IPS DF 4.7 (cell line): ENCODE results near the gene FAM168B.

ENCODE experiments used
- DNase-seq: peaks from one replicate; pipeline ENCODE4 v3.0.0-alpha.2; 2013; ENCODE audit warnings: low spot score; ENCODE audit errors: extremely low read depth

The FAM168B gene

DNA sequence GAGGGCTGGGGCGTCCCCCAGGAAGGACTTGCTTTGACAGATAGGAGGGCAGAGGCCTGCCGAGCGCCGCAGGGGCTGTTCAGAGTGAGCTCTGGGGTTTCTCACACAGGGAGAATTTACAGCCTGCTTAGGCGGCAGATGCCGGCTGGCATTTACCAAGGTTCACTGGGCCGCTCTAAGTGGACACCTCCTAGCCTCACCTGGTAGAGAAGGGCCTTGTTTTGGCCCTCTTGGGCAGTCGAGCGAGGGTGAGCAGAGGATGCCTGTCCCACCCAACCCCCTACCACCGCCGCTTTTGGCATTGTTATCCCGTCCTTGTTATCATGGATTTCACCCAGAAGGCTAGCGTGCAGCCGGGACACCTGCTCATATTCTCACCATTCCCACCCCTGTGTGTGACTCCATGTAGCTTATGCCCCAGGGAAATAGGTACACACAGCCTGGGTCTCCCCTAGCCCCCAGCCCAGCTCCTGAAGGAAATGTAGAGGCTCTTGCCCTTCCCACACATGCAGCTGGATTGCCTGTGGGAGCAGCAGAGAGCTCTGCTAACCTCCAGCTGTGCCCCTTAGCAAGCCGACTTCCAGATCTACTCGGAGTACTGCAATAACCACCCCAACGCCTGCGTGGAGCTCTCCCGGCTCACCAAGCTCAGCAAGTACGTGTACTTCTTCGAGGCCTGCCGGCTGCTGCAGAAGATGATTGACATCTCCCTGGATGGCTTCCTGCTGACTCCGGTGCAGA lies 52.4 kb downstream of the FAM168B start:
- no peak for DNase-seq

DNA sequence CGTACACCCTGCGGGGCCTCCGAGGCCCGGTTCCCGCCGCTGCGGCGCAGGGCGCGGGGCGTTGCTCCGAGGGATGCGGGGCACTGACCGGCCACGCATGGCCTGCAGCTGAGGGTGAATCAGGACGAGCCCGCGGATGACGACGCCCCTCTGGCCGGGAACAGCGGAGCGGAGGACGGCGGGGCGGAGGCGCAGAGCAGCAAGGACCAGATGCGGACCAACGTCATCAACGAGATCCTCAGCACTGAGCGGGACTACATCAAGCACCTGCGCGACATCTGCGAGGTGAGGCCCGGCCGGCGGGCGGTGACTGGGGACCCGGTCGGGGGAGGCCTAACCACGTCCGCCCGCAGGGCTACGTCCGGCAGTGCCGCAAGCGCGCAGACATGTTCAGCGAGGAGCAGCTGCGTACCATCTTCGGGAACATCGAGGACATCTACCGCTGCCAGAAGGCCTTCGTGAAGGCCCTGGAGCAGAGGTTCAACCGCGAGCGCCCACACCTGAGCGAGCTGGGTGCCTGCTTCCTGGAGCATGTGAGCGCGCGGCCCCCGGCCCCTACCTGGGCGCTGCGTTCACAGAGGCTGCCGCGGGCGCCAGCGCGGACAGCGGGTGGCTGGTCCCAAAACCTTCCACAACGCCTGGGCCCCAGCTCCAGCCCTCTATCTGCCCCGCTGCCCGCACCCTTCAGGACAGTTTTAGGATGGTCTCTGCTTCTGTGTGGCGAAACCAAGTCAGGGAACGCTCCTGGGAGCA lies 53.2 kb downstream of the FAM168B start:
- no peak for DNase-seq

DNA sequence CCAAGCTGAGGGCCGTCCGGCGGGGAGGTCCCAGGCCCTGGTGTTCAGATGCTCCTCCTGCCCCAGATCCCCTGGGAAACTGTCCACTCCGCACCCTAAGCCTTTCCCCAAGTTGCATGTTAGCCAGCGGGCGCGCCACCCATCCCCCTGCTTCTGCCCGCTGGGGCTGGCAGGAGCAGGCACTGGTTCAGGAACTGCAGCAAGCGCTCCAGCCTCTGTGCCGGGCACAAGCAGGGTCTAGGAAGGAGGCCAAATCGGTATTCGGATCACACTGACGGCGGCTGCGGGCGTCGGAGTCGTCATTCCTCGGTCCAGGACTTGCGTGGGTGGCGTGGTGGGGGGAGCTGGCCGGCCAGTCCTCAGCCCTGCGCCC lies 53.7 kb downstream of the FAM168B start:
- DNase-seq: no peak

DNA sequence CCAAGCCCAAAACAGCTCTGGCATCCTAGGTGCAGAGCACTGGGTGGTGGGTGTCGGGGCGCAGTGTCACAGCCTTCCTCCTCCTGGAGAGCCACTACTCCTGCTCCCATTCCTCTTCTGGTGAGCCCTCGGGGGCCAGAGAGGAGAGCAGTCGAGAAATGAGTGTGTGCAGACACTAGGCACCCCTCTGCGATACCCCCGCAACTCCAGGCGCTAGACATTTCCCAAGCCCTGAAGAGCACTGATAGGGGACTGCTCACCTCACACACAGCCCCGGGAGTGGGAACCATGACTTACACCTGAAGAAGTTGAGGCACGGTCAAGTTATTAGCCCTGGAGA lies 54.2 kb downstream of the FAM168B start:
- DNase-seq: no peak

DNA sequence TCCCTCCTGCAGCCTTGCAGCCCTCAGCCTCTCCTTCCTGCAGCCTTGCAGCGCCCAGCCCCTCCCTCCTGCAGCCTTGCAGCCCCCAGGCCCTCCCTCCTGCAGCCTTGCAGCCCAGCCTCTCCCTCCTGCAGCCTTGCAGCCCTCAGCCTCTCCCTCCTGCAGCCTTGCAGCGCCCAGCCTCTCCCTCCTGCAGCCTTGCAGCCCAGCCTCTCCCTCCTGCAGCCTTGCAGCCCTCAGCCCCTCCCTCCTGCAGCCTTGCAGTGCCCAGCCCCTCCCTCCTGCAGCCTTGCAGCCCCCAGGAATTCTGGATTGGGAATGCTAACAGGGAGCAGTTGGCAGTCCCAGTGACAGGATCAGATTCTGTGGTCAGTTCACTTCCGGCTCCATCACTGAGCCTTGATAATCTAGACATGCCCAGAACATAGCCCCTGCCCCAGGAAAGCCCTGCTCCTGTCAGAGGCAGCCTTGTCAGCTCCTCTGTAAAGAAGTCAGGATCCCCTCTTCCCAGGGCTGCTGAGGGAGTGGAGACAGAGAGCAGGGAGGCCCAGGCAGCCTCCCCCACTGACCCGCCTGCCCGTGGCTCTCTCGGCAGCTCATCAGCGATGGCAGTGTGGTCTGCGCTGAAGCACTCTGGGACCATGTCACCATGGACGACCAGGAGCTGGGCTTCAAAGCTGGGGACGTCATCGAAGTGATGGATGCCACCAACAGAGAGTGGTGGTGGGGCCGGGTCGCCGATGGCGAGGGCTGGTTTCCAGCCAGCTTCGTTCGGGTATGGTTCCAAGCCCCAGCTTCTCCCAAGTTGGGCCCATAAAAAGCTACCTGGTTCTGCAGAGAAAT lies 54.8 kb downstream of the FAM168B start:
- no peak for DNase-seq

DNA sequence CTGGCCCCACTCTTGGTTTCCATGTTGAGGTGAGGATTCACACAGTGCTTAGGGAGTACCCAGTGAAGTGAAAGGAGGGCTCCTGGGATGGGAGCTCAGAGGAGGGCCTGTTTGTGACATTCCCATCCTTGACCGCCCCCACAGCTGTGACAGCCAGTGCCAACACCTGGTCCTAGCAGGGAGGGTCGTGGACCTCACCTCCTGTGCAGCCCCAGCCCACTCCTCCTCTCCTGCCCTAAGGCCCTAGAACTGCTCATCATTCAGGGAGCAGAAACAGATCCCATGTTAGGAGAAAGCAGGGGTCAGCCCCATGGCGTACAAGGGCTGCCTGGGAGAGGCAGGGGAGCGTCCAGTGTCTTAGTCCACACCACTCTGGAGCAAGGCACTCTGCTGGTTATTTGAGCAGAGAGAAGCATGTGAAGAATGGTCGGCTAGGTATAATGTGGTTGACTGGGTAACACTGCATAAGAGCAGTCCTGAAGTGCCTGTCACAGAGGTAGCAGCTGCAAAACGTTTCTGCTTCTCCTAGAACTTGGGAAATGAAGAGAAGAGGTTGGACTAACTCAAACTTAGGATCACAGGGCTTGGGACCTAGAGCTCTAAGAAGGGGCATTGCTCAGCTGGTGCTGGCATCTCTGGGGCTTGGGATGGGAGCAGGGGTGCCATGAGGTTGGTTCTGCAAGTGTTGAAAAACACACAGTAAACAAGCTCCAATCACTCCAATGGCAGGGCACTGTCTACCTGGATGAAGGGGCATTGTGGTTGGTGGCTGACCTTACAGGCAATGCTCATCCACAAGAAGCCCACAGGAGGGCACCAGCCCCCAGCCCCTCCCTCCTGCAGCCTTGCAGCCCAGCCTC lies 55.6 kb downstream of the FAM168B start:
- no peak for DNase-seq

DNA sequence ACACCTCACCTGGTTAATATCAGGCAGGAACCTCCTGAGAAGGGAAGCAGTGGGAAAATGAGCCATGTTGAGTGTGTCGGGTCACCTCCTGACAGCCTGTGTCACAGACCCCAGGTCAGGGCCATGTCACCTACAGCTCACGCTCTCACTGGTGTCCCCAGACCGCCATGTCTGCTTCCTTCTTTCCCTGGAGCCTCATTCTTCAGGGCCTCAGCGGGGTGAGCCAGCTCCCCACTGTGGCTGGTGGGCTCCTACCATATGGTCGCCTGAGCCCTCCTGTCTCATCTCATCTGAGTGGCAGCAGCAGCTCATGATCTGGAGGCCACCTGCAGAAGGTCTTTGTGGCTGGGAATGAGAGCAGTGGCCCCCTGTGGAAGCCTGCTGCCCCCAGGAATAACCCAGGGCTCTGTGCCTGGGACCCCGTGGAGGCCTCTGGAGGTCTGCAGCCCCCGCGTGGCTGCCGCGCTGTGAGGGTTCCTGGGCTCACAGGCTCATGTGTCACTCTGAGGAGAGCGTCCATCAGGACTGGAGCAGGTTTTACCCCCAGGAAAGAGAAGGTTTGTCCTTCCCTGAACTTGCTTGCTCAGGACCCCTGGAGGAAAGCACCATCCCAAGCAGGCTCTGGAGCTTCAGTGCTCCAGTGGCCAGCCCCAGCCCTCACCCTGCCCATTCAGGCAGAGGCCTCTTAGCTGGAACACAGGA lies 56.4 kb downstream of the FAM168B start:
- DNase-seq: no peak

DNA sequence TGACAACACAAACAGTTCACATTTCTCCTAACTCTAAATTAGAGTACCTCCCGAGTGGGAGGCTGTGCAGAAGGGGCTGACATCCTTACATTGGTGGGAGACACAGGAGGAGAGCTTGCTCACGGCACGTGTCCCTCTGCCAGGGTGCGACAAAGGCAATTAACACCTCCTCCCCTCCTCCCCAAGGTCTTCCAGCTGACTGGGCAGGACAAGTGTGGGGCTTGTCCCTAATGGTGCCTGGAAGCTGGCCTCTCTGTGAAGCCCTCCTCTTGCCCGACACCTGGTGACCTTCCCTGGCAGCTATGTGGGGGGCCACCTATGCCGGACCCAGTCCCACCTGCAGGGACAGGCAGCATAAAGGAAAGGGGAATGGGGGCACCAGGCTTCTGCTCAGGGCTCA lies 57.0 kb downstream of the FAM168B start:
- DNase-seq: no peak

DNA sequence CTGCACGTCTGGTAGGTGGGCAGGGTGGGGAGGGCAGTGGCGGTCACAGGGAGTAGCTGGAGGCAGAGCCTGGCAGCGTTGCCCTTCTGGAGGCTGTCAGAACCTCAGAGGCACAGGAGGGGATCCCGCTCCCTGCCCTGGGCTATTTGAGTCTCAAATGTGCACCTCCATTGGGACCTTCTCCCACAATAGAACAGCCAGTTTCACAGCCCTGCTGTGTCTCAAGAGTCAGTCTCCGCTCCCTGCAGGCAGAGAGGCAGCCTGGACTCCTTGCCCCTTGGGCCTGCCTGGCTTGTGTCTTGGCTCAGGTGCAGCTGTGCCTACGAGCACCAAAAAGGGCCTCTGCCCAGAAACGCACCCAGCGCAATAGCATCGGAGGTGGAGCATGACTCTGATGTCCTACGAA lies 57.4 kb downstream of the FAM168B start:
- DNase-seq: no peak

DNA sequence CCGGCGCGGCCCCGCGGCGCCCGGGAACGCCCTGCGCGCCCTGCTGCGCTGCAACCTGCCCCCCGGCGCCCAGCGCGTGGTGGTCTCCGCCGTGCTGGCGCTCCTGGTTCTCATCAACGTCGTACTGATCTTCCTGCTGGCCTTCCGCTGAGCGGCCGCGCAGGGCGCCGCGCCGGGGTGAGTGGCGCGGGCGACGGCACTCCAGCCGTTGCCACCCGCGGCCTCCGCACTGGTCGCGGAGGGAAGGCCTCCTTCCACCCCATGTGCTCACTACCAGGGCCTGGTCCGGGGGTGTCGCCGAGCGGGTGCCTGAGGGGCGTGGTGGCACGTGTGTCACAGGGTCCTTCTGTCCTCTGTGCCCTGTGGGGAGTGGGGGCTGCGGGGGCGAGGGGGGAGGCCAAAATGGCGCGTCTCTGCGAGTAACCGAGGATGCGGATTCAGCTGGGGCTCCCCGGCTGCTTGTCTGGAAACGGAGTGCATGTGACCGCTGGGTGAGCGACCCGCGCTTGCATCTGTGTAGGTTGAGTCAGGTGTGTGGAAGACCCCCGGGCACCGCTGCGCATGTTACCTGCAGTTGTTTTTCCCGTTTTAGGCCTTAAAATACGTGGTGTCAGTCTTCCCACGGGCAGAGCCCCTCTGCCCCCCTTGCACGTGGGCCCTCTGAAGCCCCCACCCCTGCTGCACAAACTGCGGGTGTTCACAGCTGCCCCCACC lies 58.0 kb downstream of the FAM168B start:
- no peak for DNase-seq

DNA sequence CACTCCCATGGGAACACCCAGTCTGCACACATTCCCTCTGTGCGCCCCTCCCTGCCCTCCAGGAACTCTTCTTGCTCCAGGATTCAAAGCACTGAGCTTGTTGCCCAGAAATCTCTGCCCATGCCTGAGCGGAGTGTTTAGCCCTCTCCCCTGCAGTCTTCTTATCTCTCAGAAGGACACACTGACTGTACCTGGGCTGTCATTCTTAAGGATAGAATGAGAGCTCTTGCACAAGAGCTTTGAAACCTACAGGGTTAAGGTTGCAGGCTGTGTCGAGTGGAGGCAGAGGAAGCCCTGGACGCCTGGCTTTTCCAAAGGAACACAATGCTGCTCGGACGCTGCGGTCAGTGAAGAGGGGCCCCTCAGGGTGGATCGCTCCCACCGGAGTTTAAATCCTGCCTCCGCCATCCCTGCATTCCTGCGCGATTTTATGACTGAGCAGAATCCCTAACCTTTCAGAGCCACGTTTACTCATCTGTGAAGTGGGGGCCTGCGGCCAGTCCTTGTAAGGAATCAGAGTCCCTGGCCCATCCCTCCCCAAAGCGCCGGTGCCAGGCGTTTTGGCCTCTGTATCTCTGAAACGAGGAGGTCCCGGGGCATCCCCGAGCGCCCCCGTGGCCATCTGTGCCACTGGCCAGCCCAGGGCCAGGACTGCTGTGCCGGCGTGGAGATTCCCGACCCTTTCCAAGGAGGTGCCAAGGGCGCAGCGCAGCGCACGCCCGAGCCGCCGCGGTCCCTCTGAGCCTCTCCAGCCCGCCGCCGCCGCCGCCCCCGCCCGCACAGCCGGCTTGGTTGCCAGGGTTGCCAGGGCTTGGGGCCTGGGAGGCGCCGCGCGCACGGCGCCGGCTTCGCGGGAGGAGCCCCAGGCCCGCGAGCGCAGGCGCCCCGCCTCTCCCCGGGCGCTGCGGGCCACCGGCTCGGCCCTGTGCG lies 58.9 kb downstream of the FAM168B start:
- no peak for DNase-seq

DNA sequence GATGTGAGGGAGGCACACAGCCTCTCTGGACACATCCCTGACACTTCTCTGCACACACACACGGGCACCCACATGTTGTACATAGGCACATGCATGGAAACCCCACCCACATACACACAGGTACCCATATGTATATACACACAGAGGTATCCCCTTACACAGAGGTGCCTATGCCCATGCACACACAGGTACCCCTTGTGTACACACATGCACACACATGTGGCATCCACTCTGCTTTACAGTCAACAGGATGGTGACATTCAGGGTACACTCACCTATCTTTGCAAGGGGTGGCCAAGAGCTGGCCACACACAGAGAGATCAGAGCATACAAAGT lies 59.5 kb downstream of the FAM168B start:
- DNase-seq: no peak

DNA sequence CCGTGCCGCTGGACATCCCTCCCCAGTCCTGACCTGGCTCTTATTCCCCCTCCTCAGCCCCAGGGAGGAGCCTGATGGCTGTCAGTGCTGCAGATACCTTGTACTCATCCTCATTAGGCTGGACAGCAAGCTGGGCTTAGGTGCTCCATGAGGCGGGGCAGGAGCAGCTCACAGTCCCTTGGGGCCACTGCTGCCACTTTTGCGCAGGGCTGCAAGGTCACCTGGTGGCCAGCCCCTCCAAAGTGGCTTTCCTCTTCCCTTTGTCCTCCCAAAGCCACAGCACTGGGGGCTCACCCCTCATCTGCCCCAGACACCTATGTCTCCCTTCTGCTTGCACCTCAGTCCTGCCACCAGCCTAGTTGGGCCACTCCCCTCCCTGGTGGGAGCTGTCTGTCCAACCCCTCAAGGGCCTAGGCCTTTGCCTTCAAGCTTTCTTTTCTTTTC lies 60.8 kb downstream of the FAM168B start:
- no peak for DNase-seq

DNA sequence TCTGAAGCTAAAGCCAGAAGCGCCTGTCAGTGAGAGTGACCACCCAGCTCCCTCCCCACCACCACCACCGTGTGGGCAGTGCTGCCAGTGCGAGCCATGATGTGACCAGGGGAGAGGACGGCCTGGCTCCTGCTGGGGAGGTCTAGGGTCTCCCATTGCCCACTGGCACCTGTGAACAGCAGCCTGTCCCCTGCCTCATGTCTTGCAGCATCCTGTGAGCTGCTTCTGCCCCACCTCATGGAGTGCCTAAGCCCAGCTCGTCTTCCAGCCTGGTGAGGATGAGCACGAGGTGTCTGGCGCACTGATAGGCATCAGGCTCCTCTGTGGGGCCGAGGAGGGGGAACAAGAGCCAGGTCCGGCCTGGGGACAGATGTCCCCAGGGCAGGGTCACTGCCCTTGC lies 61.4 kb downstream of the FAM168B start:
- DNase-seq: no peak

DNA sequence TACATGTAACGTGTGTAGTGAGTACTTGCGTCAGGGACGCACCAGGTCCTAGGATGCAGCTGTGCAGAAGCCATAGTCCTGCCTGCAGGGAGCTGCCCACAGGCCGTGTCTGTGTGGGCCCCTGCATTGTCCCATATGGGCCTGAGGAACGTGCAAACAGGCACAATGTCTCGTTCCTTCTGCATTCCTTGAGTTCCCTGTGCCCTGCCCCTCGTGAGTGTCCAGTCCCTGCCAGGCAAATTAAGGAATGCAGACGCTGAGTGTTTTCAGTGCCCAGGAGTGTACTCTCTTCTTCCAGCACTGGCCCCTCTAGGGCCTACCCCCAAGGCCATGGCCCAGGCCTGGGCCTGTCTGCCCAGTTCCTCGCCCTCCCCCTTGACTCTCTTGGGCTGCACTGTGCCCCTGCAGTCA lies 61.8 kb downstream of the FAM168B start:
- no peak for DNase-seq

DNA sequence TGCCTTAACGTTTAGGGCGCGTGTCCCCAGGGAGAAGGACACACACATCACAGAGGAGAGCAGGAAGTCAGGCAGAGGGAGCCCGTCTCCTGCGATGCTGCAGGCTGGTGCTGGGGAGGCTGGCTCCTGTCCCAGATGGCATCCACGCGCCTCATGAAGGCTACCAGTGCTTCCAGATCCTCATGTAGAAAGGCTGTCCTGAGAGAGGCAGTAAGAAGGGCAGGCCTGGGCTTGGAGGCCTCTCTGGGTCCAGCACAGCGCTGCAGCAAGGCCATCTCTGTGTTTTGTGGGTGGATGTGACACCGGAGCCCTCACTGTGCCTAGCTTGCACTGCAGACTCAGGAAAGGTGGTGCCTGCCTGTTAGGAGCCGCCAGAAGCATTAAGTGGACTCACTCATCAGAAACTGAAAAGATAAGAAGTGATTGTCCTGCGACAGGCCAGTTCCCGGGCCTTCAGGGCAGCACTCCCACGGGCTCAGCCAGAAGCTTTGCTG lies 62.7 kb downstream of the FAM168B start:
- DNase-seq: no peak

DNA sequence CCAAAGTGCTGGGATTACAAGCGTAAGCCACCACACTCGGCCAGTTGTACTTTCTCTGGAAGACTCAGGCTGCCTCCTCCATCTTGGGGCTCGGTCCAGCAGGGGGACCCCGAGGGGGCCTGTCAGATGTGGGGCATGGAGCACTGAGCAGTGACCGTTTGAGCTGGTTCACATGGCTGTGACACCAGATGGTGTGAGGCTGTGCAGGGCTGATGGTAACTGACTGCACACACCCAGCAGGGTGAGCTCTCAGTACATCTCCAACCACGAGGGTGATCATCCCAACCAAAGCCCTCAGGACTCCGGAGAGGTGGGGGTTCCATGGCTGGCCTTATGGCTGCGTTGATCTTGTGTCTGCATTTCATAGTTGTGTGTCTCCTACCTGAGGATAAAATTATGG lies 63.4 kb downstream of the FAM168B start:
- no peak for DNase-seq

DNA sequence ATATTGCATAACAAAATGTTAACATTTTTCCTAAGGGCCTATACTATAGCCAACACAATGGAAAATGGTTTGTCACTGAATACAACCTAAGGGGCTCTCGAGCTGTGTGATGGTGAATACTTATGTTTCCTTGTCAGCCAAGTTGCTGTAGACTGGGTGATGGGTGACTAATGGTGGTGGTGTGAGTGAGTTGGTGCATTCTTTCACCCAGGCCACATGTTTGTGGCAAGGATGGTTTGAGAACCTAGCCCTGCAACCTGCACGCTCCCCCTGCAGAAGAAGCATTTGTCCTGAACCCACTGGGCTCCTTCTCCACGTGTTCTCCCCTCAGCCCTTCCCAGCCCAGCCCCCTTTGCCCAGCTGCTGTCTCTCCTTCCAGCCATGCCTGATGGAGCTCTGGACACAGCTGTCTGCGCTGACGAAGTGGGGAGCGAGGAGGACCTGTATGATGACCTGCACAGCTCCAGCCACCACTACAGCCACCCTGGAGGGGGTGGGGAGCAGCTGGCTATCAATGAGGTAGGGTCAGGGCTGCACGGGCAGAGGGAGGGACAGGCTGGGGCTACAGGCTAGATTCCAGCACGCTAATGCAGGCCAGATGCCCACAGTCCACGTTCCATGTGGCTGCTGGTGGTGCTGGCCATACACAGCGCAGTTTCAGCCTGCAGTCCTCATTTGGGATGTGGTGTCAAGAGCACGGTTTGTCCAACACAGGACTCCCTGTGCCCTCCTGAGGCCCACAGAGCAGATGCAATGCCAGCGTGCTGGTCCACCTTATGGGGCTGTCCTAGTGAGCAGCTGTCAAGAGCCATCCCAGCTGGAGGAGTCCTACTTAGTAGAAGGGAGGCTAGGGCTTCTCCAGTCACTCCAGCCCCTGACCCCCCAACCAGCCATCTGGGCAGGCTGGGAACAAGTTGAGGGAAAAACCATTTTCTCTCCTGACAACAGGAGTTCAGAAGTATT lies 65.4 kb downstream of the FAM168B start:
- no peak for DNase-seq
